HepG2 (cell line): Measurements from ENCODE around the gene SLC6A8. TPM values are rescaled to one million over a fixed set of nuclear protein-coding genes. Genes with fewer than 3 reads are reported as not detected.

Source experiments
- ARID4A ChIP-seq: sonication (generic); formaldehyde crosslinking; IDR thresholded peaks from 2 replicates; pipeline ENCODE4 v1.5.0; 2020; ENCODE audit warnings: mild to moderate bottlenecking, missing genetic modification reagents, borderline replicate concordance
- ASH2L ChIP-seq: fragments of 300-600, 200-600 bp; sonication (generic); IDR thresholded peaks from 2 replicates; pipeline ENCODE4 v1.7.0; 2017; ENCODE audit warnings: low read depth, mild to moderate bottlenecking, moderate library complexity, mixed read lengths, low read length; ENCODE audit not compliant: insufficient read length
- MEF2D ChIP-seq: sonication (generic); formaldehyde crosslinking; IDR thresholded peaks from 2 replicates; pipeline ENCODE4 v1.5.1; 2020; ENCODE audit warnings: mild to moderate bottlenecking, missing genetic modification reagents
- MTF1 ChIP-seq: sonication (generic); formaldehyde crosslinking; IDR thresholded peaks from 2 replicates; pipeline ENCODE4 v1.5.0; 2020; ENCODE audit warnings: missing genetic modification reagents
- NONO ChIP-seq, 2 experiments: fragments of 450-650 bp in 1 of 2; sonication (generic) in 1 of 2; formaldehyde crosslinking in 1 of 2; IDR thresholded peaks in 1 of 2; conservative IDR thresholded peaks in 1 of 2; 2 replicates each; pipeline versions ENCODE4 v1.6.1 to v1.8.0; 2017 to 2022; ENCODE audit warnings: mild to moderate bottlenecking in 1 of 2, missing genetic modification reagents in 1 of 2, moderate library complexity in 1 of 2
- PREB ChIP-seq: sonication (generic); formaldehyde crosslinking; IDR thresholded peaks from 2 replicates; pipeline ENCODE4 v1.4.0; 2020; ENCODE audit warnings: missing genetic modification reagents
- SAP130 ChIP-seq: IDR thresholded peaks from 2 replicates; pipeline ENCODE4 v1.6.1; 2016; ENCODE audit warnings: low read depth
- SSRP1 ChIP-seq: IDR thresholded peaks from 2 replicates; pipeline ENCODE4 v1.6.1; 2016; ENCODE audit warnings: control low read depth
- ZNF407 ChIP-seq: sonication (generic); formaldehyde crosslinking; IDR thresholded peaks from one replicate; pipeline ENCODE4 v1.5.1; 2020; ENCODE audit warnings: mild to moderate bottlenecking, missing genetic modification reagents; ENCODE audit errors: not compliant biosample characterization
- ZNF576 ChIP-seq: sonication (generic); formaldehyde crosslinking; IDR thresholded peaks from 2 replicates; pipeline ENCODE4 v1.4.0; 2020; ENCODE audit warnings: mild to moderate bottlenecking, missing genetic modification reagents
- ZNF660 ChIP-seq: sonication (generic); formaldehyde crosslinking; IDR thresholded peaks from 2 replicates; pipeline ENCODE4 v1.5.1; 2020; ENCODE audit warnings: mild to moderate bottlenecking, low read depth, missing genetic modification reagents, borderline replicate concordance
- ZNF713 ChIP-seq: sonication (generic); formaldehyde crosslinking; IDR thresholded peaks from 2 replicates; pipeline ENCODE4 v1.4.0; 2020; ENCODE audit warnings: mild to moderate bottlenecking, missing genetic modification reagents
- ZNF83 ChIP-seq: sonication (generic); formaldehyde crosslinking; IDR thresholded peaks from 2 replicates; pipeline ENCODE4 v1.4.0; 2020; ENCODE audit warnings: missing genetic modification reagents, mild to moderate bottlenecking, borderline replicate concordance
- polyA plus RNA-seq, 8 experiments: library from polyadenylated mRNA; depleted of rRNA in 3 of 8; stranded (reverse) in 7 of 8; unstranded in 1 of 8; fragments of >200 nt; fragmentation: Illumina TruSeq in 4 of 8; extraction: Trizol in 4 of 8; gene quantifications; 2 replicates each; pipeline versions ENCODE4 v1.2.1 to v1.2.3, GENCODE V29; 2011 to 2016; ENCODE audit warnings: low read depth in 4 of 8, missing spikeins in 1 of 8, mixed read lengths in 1 of 8; ENCODE audit not compliant: insufficient read depth in 1 of 8
- total RNA-seq, 5 experiments: library from RNA; depleted of rRNA; stranded (reverse); fragments of >200 nt; fragmentation: Illumina TruSeq; extraction: Trizol; gene quantifications; 2 replicates each; pipeline ENCODE4 v1.2.3, GENCODE V29; 2016; ENCODE audit warnings: low read depth in 1 of 5

Gene SLC6A8
- total and polyA plus RNA-seq, 2 of the 13 experiments (the other 11 are each of a cell fraction or from before 2014, with no cell fraction given) = 13.9 to 176 TPM

- TF ChIP-seq MEF2D (CRISPR knock-in tag) (peak; percentile 24; the same call in 1 of the 2 replicates), ASH2L (peak; percentile 26), ZNF576 (CRISPR knock-in tag) (no peak), ZNF407 (CRISPR knock-in tag) (no peak), NONO (IDR thresholded peaks at IDR 0.05) (no peak), NONO (CRISPR knock-in tag; conservative IDR thresholded peaks at IDR 0.05) (no peak), SSRP1 (CRISPR knock-in tag) (no peak), SAP130 (CRISPR knock-in tag) (peak; percentile 88), ZNF660 (CRISPR knock-in tag) (no peak), ZNF83 (CRISPR knock-in tag) (no peak), MTF1 (CRISPR knock-in tag) (no peak), ARID4A (CRISPR knock-in tag) (peak; percentile 75; the same call in 1 of the 2 replicates), ZNF713 (CRISPR knock-in tag) (no peak), PREB (no peak)
Measured at GRCh38 chrX:153723351-153724251, 35.9 kb downstream of the SLC6A8 start (continued).
